Loucy (cell line): ENCODE measurements around the gene AP3D1.

Experiments used
- CTCF ChIP-seq: fragments of 200-600 bp; sonication (generic); conservative IDR thresholded peaks from 2 replicates; pipeline ENCODE4 v1.5.1; 2014; ENCODE audit warnings: mild to moderate bottlenecking, antibody characterized with exemption, low read length
- EZH2phosphoT487 ChIP-seq: fragments of 200-600 bp; IDR thresholded peaks from 2 replicates; pipeline ENCODE4 v1.6.1; 2018; ENCODE audit warnings: antibody characterized with exemption, mild to moderate bottlenecking, moderate library complexity, borderline replicate concordance

- no peak for TF ChIP-seq CTCF
- TF ChIP-seq EZH2phosphoT487: no peak
These were observed 51.2 kb downstream of the AP3D1 start for GRCh38 chr19:2099937-2100718.
